MM.1S (cell line): ENCODE data around the gene MRNIP.

Experiments
- DNase-seq: peaks from one replicate; pipeline ENCODE4 v3.0.0-alpha.2; 2015
- H2AFZ ChIP-seq: fragments of 300-600 bp; sonication (generic); 2 replicates; pipeline ENCODE4 v1.6.0; 2016; ENCODE audit warnings: antibody characterized with exemption, low read length
- H3F3A ChIP-seq: fragments of 300-600 bp; sonication (generic); 2 replicates; pipeline ENCODE4 v1.6.1; 2016; ENCODE audit warnings: mild to moderate bottlenecking, antibody characterized with exemption, low read length, moderate library complexity, mixed read lengths; ENCODE audit not compliant: insufficient read depth
- H3K27ac ChIP-seq: fragments of 300-600 bp; sonication (generic); 2 replicates; pipeline ENCODE4 v1.5.1; 2016; ENCODE audit warnings: mild to moderate bottlenecking, low read length
- H3K27me3 ChIP-seq: fragments of 300-600 bp; sonication (generic); replicated peaks from 2 replicates; pipeline ENCODE4 v1.6.0; 2016; ENCODE audit warnings: low read length; ENCODE audit not compliant: insufficient read depth
- H3K36me3 ChIP-seq: fragments of 300-600 bp; sonication (generic); replicated peaks from 2 replicates; pipeline ENCODE4 v1.6.1; 2016; ENCODE audit warnings: mild to moderate bottlenecking, low read length, mixed read lengths; ENCODE audit not compliant: insufficient read depth
- H3K4me1 ChIP-seq: fragments of 300-600 bp; sonication (generic); 2 replicates; pipeline ENCODE4 v1.6.1; 2016; ENCODE audit warnings: low read length, mixed read lengths
- H3K4me2 ChIP-seq: fragments of 300-600 bp; sonication (generic); 2 replicates; pipeline ENCODE4 v1.6.0; 2016; ENCODE audit warnings: low read depth, low read length
- H3K4me3 ChIP-seq: fragments of 300-600 bp; sonication (generic); 2 replicates; pipeline ENCODE4 v1.5.1; 2016; ENCODE audit warnings: low read length, mixed read lengths
- H3K79me2 ChIP-seq: fragments of 300-600 bp; sonication (generic); 2 replicates; pipeline ENCODE4 v1.6.1; 2016; ENCODE audit warnings: mixed run types, low read length, mixed read lengths
- H3K9ac ChIP-seq: fragments of 300-600 bp; sonication (generic); 2 replicates; pipeline ENCODE4 v1.6.1; 2016; ENCODE audit warnings: low read length, mixed read lengths
- H3K9me2 ChIP-seq: fragments of 300-600 bp; sonication (generic); replicated peaks from 2 replicates; pipeline ENCODE4 v1.6.1; 2016; ENCODE audit warnings: mild to moderate bottlenecking, low read length, mixed read lengths; ENCODE audit not compliant: insufficient read depth
- H3K9me3 ChIP-seq: fragments of 300-600 bp; sonication (generic); replicated peaks from 2 replicates; pipeline ENCODE4 v1.6.1; 2016; ENCODE audit warnings: mild to moderate bottlenecking, low read length, mixed read lengths; ENCODE audit not compliant: insufficient read depth
- H4K20me1 ChIP-seq: fragments of 300-600 bp; sonication (generic); 2 replicates; pipeline ENCODE4 v1.6.1; 2016; ENCODE audit warnings: mild to moderate bottlenecking, low read length, moderate library complexity, mixed read lengths; ENCODE audit not compliant: insufficient read depth
- CTCF ChIP-seq: fragments of 300-600 bp; sonication (generic); IDR thresholded peaks from 2 replicates; pipeline ENCODE4 v1.5.1; 2016; ENCODE audit warnings: antibody characterized with exemption, low read length, mixed read lengths
- EZH2 ChIP-seq: fragments of 300-600 bp; sonication (generic); optimal IDR thresholded peaks from 2 replicates; pipeline ENCODE3; 2017; ENCODE audit warnings: low read depth, mild to moderate bottlenecking, antibody characterized with exemption, low read length, mixed read lengths
- EZH2phosphoT487 ChIP-seq: fragments of 300-600 bp; sonication (generic); IDR thresholded peaks from 2 replicates; pipeline ENCODE4 v1.6.1; 2018; ENCODE audit warnings: antibody characterized with exemption, low read length

Gene MRNIP

DNA sequence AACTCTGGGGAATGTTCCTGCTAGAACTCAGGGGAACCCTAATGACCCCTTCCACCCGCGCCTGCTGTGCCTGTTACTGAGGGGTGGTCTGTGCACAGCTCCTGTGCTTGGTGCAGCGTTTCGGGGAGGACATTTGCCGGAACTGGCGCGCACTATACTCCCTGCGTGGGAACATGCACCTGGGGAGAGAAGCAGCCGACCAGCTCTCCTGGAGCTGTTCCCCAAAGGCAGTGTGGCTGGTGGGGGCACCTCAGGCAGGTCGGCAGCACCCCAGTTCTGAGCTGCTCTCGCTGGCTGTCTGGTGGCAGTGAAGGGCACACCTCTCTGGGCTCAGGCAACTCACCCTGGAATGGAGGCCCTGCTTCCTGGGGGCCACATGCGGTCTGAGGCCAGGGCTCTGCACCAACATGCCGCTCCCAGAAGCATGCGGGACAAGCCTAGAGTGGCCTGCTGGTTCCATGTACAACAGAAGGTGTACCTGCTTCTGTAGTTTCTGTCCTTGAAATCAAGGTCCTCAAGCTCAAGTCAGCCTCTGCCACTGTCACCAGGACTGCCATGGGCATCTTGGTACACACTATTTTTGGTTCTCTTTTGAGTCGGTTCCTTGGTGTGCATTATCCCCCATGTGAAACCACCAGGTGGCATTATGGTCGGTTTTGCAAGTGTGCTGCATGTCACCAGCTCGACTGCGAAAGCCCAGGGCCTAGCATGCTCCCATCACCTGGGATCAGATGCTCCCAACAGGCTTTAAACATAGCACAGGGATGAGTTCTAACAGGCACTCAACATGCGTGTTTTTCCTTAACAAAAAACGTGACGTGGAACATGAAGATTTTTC is 7.8 kb upstream of the MRNIP start:
- Histone ChIP-seq H3K27me3 (no peaks in the 10 kb centered on the region), H3K9me2 (no peaks in the 10 kb centered on the region), H2AFZ (no peak overlapping the region), H3K9ac (no peak overlapping the region), H3F3A (no peaks in the 10 kb centered on the region), H3K79me2 (no peaks in the 10 kb centered on the region), H3K27ac (no peak overlapping the region), H3K4me3 (no peak overlapping the region), H3K36me3 (no peaks in the 10 kb centered on the region), H3K4me1 (no peaks in the 10 kb centered on the region), H4K20me1 (no peaks in the 10 kb centered on the region), H3K9me3 (no peaks in the 10 kb centered on the region), H3K4me2 (no peak overlapping the region)
- TF ChIP-seq CTCF, result peak; percentile 42
- no peak for TF ChIP-seq EZH2
- peak; percentile 38 for DNase-seq

DNA sequence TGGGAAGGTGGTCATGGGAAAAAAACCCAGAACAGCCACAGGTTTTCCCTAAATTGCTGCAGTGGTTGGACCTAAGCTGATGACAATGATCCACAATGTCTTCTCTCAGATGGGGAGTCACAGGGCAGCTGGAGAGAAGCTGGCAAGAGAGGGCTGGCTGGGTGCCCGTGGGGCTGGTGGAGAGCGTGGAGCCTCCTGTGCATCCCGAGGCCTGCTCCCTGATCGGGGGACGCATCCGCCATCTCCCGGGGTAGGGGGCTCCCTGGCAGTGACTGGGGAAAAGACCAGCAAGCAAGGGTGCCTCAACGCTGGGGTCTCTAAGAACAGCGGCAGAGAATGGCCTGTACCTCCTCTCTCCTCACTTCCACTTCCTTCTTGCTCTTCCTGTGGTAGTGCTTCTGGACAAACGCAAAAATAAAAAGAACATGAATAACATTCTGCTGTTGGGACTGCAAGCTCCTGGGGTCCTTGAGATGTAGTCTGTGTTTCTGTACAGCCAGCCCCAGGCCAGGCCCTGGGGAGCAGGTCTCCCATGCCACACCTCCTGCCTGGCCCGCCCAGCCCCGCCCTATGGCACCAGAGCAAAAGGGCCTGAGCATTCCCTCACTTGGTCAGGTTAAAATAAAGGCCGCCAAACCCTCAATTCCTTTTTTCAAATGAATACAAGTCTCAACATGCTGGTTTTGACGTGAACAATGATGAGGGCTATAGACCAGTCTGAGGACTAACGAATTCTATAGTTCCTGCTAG is 7.0 kb upstream of the MRNIP start:
- Histone ChIP-seq H3K27ac (no peak overlapping the region), H3K4me3 (no peak overlapping the region), H3K9me2 (no peaks in the 10 kb centered on the region), H3K4me2 (no peak overlapping the region), H4K20me1 (no peaks in the 10 kb centered on the region), H3K9ac (no peak overlapping the region), H3F3A (no peaks in the 10 kb centered on the region), H2AFZ (no peak overlapping the region), H3K36me3 (no peaks in the 10 kb centered on the region), H3K79me2 (no peaks in the 10 kb centered on the region), H3K4me1 (no peaks in the 10 kb centered on the region), H3K9me3 (no peaks in the 10 kb centered on the region), H3K27me3 (no peaks in the 10 kb centered on the region)
- no peak for DNase-seq
- no peak for TF ChIP-seq CTCF
- no peak for TF ChIP-seq EZH2phosphoT487
- no peak for TF ChIP-seq EZH2

GRCh38 chr5:179864686-179865085 is 6.1 kb upstream of the MRNIP start:
- Histone ChIP-seq H3K36me3 (no peaks in the 10 kb centered on the region), H3K4me1 (no peaks in the 10 kb centered on the region), H2AFZ (no peak overlapping the region), H3K27me3 (no peaks in the 10 kb centered on the region), H4K20me1 (no peaks in the 10 kb centered on the region), H3K9ac (no peak overlapping the region), H3K9me3 (no peaks in the 10 kb centered on the region), H3F3A (no peaks in the 10 kb centered on the region), H3K9me2 (no peaks in the 10 kb centered on the region), H3K4me2 (no peak overlapping the region), H3K79me2 (no peaks in the 10 kb centered on the region), H3K4me3 (no peak overlapping the region), H3K27ac (no peak overlapping the region)
- no peak for TF ChIP-seq CTCF
- no peak for TF ChIP-seq EZH2phosphoT487
- no peak for TF ChIP-seq EZH2
- DNase-seq, result no peak
